NCI-H187 (cell line): ENCODE data around the gene RNU1-2.
"Not testable (repeated sequence)": the region's sequence is repeated elsewhere in the genome, so short reads cannot be mapped to it uniquely, and the experiment has no call there.

Experiments
- DNase-seq, 2 experiments: peaks; one replicate each; lab custom pipeline; 2025; lab: John Stamatoyannopoulos, UW

RNU1-2 gene

GRCh38 chr1:16927256-16927655 is 31.5 kb downstream of the RNU1-2 start:
- no peak for DNase-seq

- DNase-seq = no peak
Observed at GRCh38 chr1:16927711-16928485, 32.1 kb downstream of the RNU1-2 start.

- DNase-seq = not testable (repeated sequence)
Observed at GRCh38 chr1:16929146-16930041, 33.6 kb downstream of the RNU1-2 start.

GRCh38 chr1:16931206-16931934 is 35.6 kb downstream of the RNU1-2 start:
- DNase-seq = not testable (repeated sequence)

- not testable (repeated sequence) for DNase-seq
Observed at GRCh38 chr1:16933945-16934344, 38.2 kb downstream of the RNU1-2 start.

GRCh38 chr1:16936580-16936979 is 40.8 kb downstream of the RNU1-2 start:
- DNase-seq = not testable (repeated sequence)

- no peak for DNase-seq
Observed at GRCh38 chr1:16938351-16939321, 42.9 kb downstream of the RNU1-2 start.

GRCh38 chr1:16939386-16940180 is 43.8 kb downstream of the RNU1-2 start:
- not testable (repeated sequence) for DNase-seq

- DNase-seq = no peak
Observed at GRCh38 chr1:16944038-16944437, 48.3 kb downstream of the RNU1-2 start.

GRCh38 chr1:16945512-16945911 is 49.7 kb downstream of the RNU1-2 start:
- not testable (repeated sequence) for DNase-seq
